SH-SY5Y (cell line): ENCODE results near the gene KLRG1.

ENCODE experiments used
- GATA2 ChIP-seq: IDR thresholded peaks from 2 replicates; pipeline ENCODE4 v1.6.1; 2011; ENCODE audit warnings: mild to moderate bottlenecking, low read depth, low read length
- GATA3 ChIP-seq: IDR thresholded peaks from 2 replicates; pipeline ENCODE4 v1.6.1; 2011; ENCODE audit warnings: low read depth, mild to moderate bottlenecking, low read length, moderate library complexity

DNA sequence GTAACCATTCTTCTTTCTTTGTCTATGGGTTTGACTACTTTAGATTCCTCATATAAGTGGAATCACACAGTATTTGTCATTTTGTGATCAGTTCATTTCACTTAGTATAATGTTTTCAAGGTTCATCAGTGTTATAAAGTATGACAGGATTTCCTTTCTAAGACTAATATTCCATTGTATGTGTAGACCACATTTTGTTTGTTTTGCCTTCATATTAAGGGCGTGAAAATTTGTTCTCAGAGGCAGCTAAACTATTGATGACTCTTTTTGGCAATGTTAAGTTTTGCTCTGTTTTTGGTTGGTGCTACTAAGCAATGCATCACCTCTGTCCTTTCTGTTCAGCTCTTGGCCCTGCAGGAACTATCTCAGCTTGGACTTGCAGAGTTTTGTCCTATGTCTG lies 1.7 kb upstream of the KLRG1 start:
- no peak for TF ChIP-seq GATA3
- no peak for TF ChIP-seq GATA2
